ENCODE measurements around the gene KNSTRN.

DNA sequence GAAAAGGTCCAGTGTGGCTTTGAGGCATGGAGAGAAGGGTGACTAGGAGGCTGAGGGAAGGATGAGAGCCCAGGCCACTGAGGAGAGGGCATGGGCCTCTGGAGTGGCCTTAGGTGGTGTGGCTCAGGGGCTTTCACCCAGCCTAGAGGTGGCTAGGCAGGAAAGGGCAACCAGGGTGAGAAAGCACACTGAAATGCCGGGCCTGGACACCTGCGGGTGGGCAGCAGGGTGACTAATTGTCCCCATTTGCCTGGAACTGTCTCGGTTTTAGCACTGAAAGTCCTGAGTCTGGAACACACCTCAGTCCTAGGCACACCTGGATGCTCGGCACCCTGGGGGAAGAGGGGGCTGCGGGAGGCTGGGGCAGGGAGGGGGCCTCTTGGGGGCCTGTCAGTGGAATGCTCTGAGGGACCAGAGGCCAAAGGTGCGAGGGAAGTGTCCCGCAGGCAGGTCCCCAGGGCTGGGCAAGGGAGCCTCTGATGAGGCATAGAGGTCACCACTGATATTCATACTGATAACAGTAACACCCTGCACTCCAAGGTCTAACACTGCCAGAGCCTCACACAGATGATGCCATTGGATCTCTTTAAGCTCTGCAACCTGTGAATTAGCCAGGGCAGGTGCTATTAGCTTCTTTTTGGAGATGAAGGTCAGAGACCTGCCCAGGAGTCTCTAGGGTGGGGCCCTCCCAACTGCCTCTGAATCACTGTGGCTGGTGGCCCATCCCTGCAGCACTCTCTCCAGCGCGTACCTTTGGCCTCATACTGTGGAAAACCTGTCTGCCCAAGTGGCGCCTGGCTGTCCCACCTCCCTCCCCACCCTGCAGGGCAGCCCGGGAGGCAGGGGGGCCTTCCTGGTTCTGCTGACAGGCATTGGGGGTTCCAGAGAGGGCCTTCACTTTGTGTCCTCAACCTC is 34.7 kb upstream of the KNSTRN start:
- no peak for TF ChIP-seq TAF1 (IDR thresholded peaks at IDR 0.05; ENCODE audit: low read depth, low read length)
- no peak for TF ChIP-seq POU2F2 (IDR thresholded peaks at IDR 0.05; ENCODE audit: low read depth, low read length)
- TF ChIP-seq POLR2A (IDR thresholded peaks at IDR 0.05; ENCODE audit: low read depth, low read length) = no peak
